HepG2 (cell line): Measurements from ENCODE around the gene BSND. TPM values are rescaled to one million over a fixed set of nuclear protein-coding genes. Genes with fewer than 3 reads are reported as not detected.

Source experiments
- ATAC-seq: fragments of 200-7000 bp; cut with Tn5 transposase; 3 replicates; pipeline ENCODE4 v1.9.1; 2020; ENCODE audit warnings: mild to moderate bottlenecking, moderate library complexity
- BruUV-seq: library from RNA; stranded (reverse); fragments of 400-500 nt; replicated peaks from 2 replicates; lab custom pipeline; 2021; lab: Mats Ljungman, UMichigan
- CTCF ChIA-PET: fragments of 300-600 bp; formaldehyde crosslinking; extraction: SDS; loops from one replicate; lab custom pipeline; 2021; ENCODE audit warnings: low total read pairs, inconsistent platforms, low intra/inter-chr PET ratio; lab: Yijun Ruan, JAX
- POLR2A ChIA-PET: fragments of 350-600 bp; sonication (Branson Sonifier 250); formaldehyde crosslinking; loops from one replicate; lab custom pipeline; 2020; ENCODE audit warnings: antibody characterized with exemption, inconsistent platforms; lab: Yijun Ruan, JAX
- DNase-seq: peaks from one replicate; pipeline ENCODE4 v3.0.0-alpha.2; 2015; ENCODE audit warnings: low spot score
- FAIRE-seq: peaks from 3 replicates; lab custom pipeline; 2011; peaks lifted over from hg19 to GRCh38; lab: Jason Lieb, UNC
- H2AFZ ChIP-seq: one replicate; pipeline ENCODE4 v1.6.1; 2011; ENCODE audit warnings: low read length, inconsistent platforms
- H3K27ac ChIP-seq: fragments of 300-600 bp; 3 replicates; pipeline ENCODE4 v1.8.0; 2011; ENCODE audit warnings: mixed run types, mild to moderate bottlenecking, mixed read lengths, low read length, inconsistent platforms; ENCODE audit not compliant: insufficient read depth; ENCODE audit errors: extremely low read length
- H3K27me3 ChIP-seq, 2 experiments: fragments of 200-600 bp in 1 of 2; 2 replicates in 1 of 2; 3 replicates in 1 of 2; pipeline versions ENCODE4 v1.6.0 to v1.8.0; 2011; ENCODE audit warnings: low read length in 2 of 2, mild to moderate bottlenecking in 2 of 2, moderate library complexity in 2 of 2, inconsistent platforms in 1 of 2; ENCODE audit not compliant: insufficient read depth in 2 of 2, control insufficient read depth in 1 of 2
- H3K36me3 ChIP-seq, 2 experiments: fragments of 200-600 bp in 1 of 2; replicated peaks in 1 of 2; 2 replicates in 1 of 2; 3 replicates in 1 of 2; pipeline versions ENCODE4 v1.5.1 to v1.8.0; 2011; ENCODE audit warnings: low read length in 2 of 2, inconsistent platforms in 1 of 2; ENCODE audit not compliant: insufficient read depth in 2 of 2, control insufficient read depth in 1 of 2
- H3K4me1 ChIP-seq: 2 replicates; pipeline ENCODE4 v1.5.1; 2012; ENCODE audit warnings: low read length, inconsistent platforms; ENCODE audit not compliant: insufficient read depth
- H3K4me2 ChIP-seq: 2 replicates; pipeline ENCODE4 v1.6.0; 2011; ENCODE audit warnings: low read depth, low read length, inconsistent platforms
- H3K4me3 ChIP-seq, 3 experiments: fragments of 200-600 bp in 1 of 3; sonication (generic), shearing (Covaris generic) in 1 of 3; replicated peaks in 1 of 3; 2 replicates each; pipeline ENCODE4 v1.5.1; 2011 to 2016; ENCODE audit warnings: low read length in 3 of 3, inconsistent platforms in 2 of 3, low read depth in 2 of 3, mild to moderate bottlenecking in 2 of 3, control low read depth in 1 of 3, mixed read lengths in 1 of 3; ENCODE audit not compliant: insufficient read depth in 1 of 3
- H3K79me2 ChIP-seq: one replicate; pipeline ENCODE4 v1.6.1; 2011; ENCODE audit warnings: low read length, inconsistent platforms; ENCODE audit not compliant: insufficient read depth
- H3K9ac ChIP-seq: 2 replicates; pipeline ENCODE4 v1.6.0; 2011; ENCODE audit warnings: mild to moderate bottlenecking, low read depth, low read length, inconsistent platforms; ENCODE audit not compliant: insufficient read depth
- H3K9me3 ChIP-seq: 2 replicates; pipeline ENCODE4 v1.5.1; 2012; ENCODE audit warnings: mild to moderate bottlenecking, low read length
- H4K20me1 ChIP-seq: 2 replicates; pipeline ENCODE4 v1.6.0; 2011; ENCODE audit warnings: inconsistent platforms, mild to moderate bottlenecking, low read length, moderate library complexity; ENCODE audit not compliant: insufficient read depth
- FUBP1 ChIP-seq: sonication (generic); formaldehyde crosslinking; IDR thresholded peaks from 2 replicates; pipeline ENCODE4 v1.5.1; 2020; ENCODE audit warnings: missing genetic modification reagents, mild to moderate bottlenecking, borderline replicate concordance
- KAT8 ChIP-seq: IDR thresholded peaks from 2 replicates; pipeline ENCODE4 v1.6.1; 2016; ENCODE audit warnings: missing genetic modification reagents, missing compliant biosample characterization
- KIAA2018 ChIP-seq: sonication (generic); formaldehyde crosslinking; IDR thresholded peaks from 2 replicates; pipeline ENCODE4 v1.5.0; 2020; ENCODE audit warnings: mild to moderate bottlenecking, missing genetic modification reagents, borderline replicate concordance
- POLR2AphosphoS2 ChIP-seq: IDR thresholded peaks from 2 replicates; pipeline ENCODE4 v1.6.1; 2011; ENCODE audit warnings: low read depth, low read length, improper control_type of control experiment
- RXRB ChIP-seq: IDR thresholded peaks from 2 replicates; pipeline ENCODE4 v1.6.1; 2016; ENCODE audit warnings: borderline replicate concordance, missing genetic modification reagents, missing compliant biosample characterization
- SOX13 ChIP-seq, 3 experiments: fragments of 450-650 bp in 1 of 3; sonication (generic) in 1 of 3; formaldehyde crosslinking in 1 of 3; IDR thresholded peaks in 2 of 3; conservative IDR thresholded peaks in 1 of 3; 2 replicates each; pipeline versions ENCODE4 v1.5.0 to v1.6.1; 2016 to 2020; ENCODE audit warnings: antibody characterized with exemption in 1 of 3, mild to moderate bottlenecking in 1 of 3, missing compliant biosample characterization in 1 of 3, missing genetic modification reagents in 1 of 3, moderate library complexity in 1 of 3
- TAF15 ChIP-seq: fragments of 200-400 bp; formaldehyde crosslinking; IDR thresholded peaks from one replicate; pipeline ENCODE4 v1.6.1; 2018; ENCODE audit warnings: mild to moderate bottlenecking, low read depth, low read length; ENCODE audit not compliant: poor library complexity, severe bottlenecking
- ZNF180 ChIP-seq: sonication (generic); formaldehyde crosslinking; IDR thresholded peaks from 2 replicates; pipeline ENCODE4 v1.4.0; 2020; ENCODE audit warnings: low read depth, missing genetic modification reagents, borderline replicate concordance
- ZNF776 ChIP-seq: sonication (generic); formaldehyde crosslinking; IDR thresholded peaks from 2 replicates; pipeline ENCODE4 v1.4.0; 2020; ENCODE audit warnings: mild to moderate bottlenecking, missing genetic modification reagents
- WGBS: methylation state at CpG from one replicate; pipeline ENCODE4 v1.1.6; 2017; ENCODE audit warnings: low lambda C conversion rate; 5-methylcytosine and 5-hydroxymethylcytosine counted together
- in situ Hi-C: cut with HindIII; loops from 2 replicates; pipeline ENCODE4 v1.10.0; 2017; ENCODE audit warnings: low pct_unique_long_range_greater_than_20kb; ENCODE audit not compliant: extremely low pct_ligation_motif_present
- intact Hi-C: fragments of 100-400 bp; cut with micrococcal nuclease; formaldehyde crosslinking; loops from one replicate; pipeline ENCODE4 v1.10.0; 2022; ENCODE audit not compliant: unreplicated experiment
- polyA plus RNA-seq, 8 experiments: library from polyadenylated mRNA; depleted of rRNA in 3 of 8; stranded (reverse) in 7 of 8; unstranded in 1 of 8; fragments of >200 nt; fragmentation: Illumina TruSeq in 4 of 8; extraction: Trizol in 4 of 8; gene quantifications; 2 replicates each; pipeline versions ENCODE4 v1.2.1 to v1.2.3, GENCODE V29; 2011 to 2016; ENCODE audit warnings: low read depth in 4 of 8, missing spikeins in 1 of 8, mixed read lengths in 1 of 8; ENCODE audit not compliant: insufficient read depth in 1 of 8
- total RNA-seq, 5 experiments: library from RNA; depleted of rRNA; stranded (reverse); fragments of >200 nt; fragmentation: Illumina TruSeq; extraction: Trizol; gene quantifications; 2 replicates each; pipeline ENCODE4 v1.2.3, GENCODE V29; 2016; ENCODE audit warnings: low read depth in 1 of 5

Gene BSND
- total and polyA plus RNA-seq, 2 of the 13 experiments (the other 11 are each of a cell fraction or from before 2014, with no cell fraction given), result not detected

- intact Hi-C loops (no loop called here), in situ Hi-C loops (no loop called here)
- ChIA-PET CTCF (no interaction called here), POLR2A (no interaction called here)
- Histone ChIP-seq H3K9ac (no peak overlapping the region), H3K4me1 (no peaks in the 10 kb centered on the region), H3K9me3 (no peaks in the 10 kb centered on the region), H2AFZ (no peak overlapping the region), H3K4me3 (no peak overlapping the region), H4K20me1 (no peaks in the 10 kb centered on the region), H3K4me2 (no peak overlapping the region), H3K79me2 (no peaks in the 10 kb centered on the region), H3K36me3 (no peaks in the 10 kb centered on the region), H3K27me3 (peaks cover 2 to 35% of the 10 kb centered on the region in 2 experiments; a peak in 4 of 5 replicates), H3K27ac (no peak overlapping the region)
- no peak for FAIRE-seq
- no peak for ATAC-seq
- BruUV-seq, result no TSS peak
- WGBS, result 7% methylated on average over 2 of the region's 8 CpGs
- DNase-seq, result no peak
- TF ChIP-seq KIAA2018 (CRISPR knock-in tag) (no peak), SOX13 (IDR thresholded peaks at IDR 0.05) (no peak), SOX13 (CRISPR knock-in tag; conservative IDR thresholded peaks at IDR 0.05 in 1 of 2, IDR thresholded peaks at IDR 0.05 in 1 of 2) (no peak), POLR2AphosphoS2 (no peak), RXRB (CRISPR knock-in tag) (no peak), FUBP1 (CRISPR knock-in tag) (no peak), TAF15 (no peak), ZNF776 (CRISPR knock-in tag) (no peak), KAT8 (CRISPR knock-in tag) (no peak), ZNF180 (CRISPR knock-in tag) (no peak)
These were observed 10.6 kb upstream of the BSND start for GRCh38 chr1:54987919-54988705.
